Activated effector memory CD4-positive, alpha-beta T cell treated with Interleukin-2 at 50 U/mL for 16 hours (primary cell): ENCODE results near the gene CYREN.

Experiments
- DNase-seq: peaks from one replicate; pipeline ENCODE4 v3.0.0-alpha.2; 2020

CYREN gene

DNA sequence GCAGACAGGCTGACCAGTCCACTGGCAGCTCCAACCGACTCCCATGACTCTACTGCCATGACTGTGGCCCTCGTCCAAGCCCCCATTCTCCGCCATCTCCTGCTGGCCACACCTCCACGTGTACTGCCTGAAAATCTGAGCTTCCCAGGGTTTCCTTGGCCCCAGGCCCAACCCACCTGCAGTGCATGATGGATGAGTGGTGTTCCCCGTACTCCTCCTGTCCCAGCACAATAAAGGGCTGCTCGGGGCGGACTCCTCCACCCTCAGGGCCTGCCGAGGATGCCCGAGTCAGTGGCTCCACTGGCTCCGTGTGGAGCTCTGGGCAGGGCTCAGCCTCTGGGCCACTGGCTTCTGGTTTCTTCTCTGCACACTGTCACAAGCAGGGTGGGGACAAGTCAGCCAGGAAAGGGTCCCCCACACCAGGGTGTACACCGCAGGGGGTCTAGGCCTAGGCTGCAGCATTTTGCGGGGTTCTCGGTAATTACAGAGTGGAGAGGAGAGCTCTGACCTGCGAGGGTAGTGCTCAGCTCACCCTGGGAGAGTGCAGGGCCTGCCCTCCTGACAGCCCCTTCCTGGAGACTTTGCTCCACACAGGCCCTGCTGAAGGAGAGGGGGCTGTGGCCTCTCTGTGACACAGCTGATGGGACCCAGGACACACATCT, 25.6 kb upstream of the CYREN start:
- no peak for DNase-seq

DNA sequence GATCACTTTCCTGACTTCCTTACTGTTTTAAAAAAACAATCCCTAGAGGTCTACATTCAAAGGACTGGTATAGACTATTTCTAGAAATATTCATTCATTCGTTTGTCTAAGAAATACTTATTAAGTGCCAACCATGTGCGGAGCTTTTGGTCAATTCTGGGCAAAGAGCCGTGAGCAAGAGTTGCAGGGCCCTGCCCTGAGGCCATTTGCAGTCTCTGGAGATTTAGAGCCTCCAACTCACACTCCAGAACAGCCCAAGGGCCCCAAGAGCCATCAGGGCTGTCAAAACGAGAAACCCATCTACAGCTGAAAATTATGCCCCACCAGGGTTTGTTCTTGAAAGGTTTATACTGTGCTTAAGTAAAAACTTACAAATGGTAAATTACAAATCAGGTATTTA, 24.6 kb upstream of the CYREN start:
- no peak for DNase-seq

DNA sequence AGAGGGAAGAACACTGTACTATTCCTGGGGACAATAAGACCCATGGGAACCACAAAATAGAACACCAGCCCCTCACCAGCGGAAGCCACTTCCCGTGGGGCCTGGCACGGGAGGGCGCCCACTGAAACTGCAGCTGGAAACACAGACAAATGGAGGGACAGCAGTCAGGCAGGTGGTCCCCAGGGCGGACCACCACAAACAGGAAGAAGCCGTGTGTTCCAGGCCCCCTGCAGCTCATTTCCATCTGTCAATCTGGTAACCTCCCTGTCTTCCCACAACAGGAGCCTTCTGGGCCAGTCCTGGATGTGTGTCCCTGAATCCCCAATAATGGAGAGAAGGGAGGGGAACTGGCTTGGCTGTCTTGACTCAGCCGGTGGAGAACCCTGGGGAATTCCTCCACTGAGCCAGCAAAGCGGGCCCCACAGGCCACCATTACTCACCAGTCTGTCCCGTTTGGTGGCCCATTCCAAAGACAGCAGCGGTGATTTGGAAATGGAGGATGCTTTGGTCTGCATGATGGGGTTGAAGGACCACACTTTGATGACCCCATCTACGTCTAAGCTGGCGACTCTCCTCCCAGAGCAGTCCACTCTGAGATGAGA, 24.1 kb upstream of the CYREN start:
- DNase-seq: no peak

DNA sequence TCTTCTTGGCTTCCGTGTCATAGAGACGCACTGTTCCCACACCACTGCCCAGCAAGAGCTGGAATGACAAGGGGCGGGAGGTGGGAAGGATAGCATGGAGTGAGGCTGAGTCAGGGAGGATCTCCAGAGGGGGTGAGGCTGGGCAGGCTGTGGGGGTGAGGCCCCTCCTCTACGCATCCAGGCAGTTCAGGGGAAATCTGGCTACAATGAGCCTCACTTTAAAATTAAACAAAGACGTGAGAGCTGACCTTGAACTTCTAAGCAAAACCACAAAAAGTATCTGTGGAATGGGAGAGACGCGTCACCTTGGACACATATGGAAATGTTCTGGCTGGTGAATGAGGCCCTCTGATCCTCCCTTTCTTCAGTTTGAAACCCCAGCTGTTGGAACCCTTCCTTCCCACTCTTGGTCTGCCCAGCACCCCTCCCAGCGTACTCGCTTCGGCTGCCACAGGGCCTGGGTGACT, 23.1 kb upstream of the CYREN start:
- no peak for DNase-seq

DNA sequence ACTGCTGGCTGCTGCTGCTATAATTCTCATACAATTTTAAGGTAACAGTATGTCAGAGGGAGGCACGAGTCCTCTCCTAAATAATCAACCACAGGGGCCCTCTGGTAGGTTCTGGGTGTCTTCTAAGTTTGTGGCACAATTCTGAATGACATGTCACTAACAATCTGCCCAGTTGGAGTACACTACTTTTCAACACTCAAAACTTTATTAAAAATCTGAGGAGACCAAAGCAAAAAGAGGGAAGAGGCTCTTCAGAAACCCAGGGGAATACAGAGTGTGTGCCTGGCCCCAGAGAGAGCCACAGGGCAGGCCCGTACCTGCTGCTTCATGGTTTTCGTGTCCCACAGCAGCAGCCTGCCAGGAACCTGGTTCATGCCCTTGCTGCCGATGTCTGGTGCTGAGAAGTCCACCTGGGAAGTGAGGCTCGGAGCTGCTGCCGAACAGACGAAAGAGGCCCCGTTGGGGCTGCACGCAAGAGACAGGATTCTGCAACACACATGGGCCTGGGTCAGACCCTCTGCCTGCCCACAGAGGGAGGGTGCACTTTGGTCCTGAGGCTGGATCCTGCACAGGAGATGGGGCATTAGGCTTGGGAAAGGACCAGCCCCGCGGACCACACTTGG, 22.5 kb upstream of the CYREN start:
- no peak for DNase-seq

DNA sequence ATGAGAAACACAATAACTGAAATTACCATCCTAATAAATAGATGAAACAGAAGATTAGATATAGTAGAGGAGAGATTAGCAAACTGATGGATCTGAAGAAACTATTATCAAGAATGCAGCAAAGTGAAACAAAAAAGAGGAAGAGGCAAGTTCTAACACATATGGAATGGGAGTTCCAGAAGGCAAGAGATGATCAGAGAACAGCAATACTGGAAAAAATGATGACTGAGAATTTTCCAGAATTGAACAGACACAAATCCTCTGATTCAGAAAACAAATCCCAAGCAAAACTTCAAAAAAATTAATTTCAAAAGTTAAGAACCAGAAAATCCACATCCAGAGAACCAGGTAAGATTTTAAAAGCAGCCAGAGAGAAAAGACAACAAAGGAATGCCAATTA, 20.2 kb upstream of the CYREN start:
- DNase-seq: no peak

DNA sequence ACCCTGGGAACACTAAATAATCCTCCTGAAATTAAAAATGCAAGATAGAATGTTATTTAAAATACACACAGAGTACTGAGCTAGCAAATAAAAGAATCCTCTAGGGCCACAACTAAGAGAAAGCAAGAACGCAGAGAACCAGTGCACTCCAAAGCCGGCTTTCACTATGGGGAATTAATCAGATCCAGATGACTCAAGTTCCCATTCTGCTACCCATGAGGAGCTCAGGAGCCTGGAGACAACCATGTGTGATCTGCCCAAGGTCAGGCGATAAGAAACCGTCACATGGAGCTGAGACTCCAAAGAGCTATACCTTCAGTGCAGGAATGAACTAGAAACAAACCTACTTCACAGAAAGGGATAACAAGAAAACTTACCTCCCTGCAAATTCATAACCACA, 19.5 kb upstream of the CYREN start:
- DNase-seq: no peak

DNA sequence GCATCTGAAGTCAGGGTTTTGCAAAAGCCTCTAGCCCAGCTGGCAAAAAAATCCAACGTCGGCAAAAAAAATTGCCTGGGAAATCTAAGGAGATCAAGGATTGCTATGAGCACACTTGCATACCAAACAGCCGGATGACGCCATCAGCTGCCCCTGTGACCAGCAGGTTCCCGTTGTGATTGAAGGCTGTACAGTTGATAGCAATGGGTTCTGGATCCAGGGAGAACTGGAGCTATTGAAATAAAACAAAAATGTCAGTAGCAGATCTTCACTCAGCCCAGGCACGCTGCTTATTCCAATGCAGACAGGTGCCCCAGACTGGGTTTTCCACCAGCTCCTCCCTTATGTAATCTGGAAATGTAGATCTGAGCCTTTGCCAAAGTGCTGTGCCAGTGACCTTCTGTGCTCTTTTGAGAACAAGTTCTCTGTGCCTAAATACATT, 18.7 kb upstream of the CYREN start:
- no peak for DNase-seq

DNA sequence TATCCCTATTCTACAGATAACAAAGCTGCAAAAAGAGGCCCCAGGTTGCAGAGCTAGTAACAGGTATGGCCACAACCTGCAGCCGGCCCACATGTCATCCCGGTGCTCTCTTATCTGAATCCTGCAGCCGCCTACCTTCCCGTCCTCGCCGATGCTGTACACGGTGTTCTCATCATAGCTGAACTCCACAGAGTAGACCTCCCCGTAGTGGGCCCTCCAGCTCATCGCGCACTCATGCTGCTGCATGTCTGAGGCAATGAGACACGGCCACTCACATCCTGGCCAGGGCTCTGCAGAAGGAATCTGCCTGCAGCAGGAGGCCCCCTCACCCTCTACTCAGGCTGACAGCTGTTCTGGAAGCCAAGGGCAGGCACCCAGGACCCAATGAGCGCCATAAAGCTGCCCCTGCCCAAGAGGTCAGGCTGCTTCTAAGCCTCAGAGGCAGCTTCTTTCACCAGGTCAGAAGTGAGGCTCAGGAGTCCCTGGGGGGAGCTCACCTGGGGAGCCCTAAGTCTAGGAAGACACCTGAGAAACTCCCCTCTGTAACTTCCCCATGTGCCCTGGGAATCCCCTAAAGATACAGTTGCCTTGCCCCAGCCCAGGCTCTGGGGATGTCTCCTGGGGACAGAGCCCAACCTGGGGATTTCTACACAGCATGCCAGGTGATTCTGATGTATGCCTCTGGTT, 17.9 kb upstream of the CYREN start:
- no peak for DNase-seq

DNA sequence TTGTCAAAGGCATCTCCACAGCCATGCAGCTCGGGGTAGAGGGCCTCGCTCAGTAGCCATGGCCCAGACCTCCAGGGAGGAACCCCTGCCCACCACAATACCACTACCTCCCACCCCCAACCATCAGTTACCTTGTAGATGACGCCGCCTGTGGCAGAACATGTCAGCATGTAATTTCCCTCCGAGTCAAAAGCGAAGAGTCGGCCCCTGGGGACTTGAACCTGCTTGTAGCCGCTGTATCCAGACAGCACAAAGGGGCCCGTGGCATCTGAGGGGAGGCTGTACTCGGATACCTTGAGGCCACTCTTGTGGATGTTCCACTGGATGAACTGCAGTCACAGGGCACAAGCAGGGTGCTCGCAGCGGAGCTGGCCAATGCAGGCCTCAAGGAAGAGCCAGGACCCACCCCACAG, 16.3 kb upstream of the CYREN start:
- no peak for DNase-seq

DNA sequence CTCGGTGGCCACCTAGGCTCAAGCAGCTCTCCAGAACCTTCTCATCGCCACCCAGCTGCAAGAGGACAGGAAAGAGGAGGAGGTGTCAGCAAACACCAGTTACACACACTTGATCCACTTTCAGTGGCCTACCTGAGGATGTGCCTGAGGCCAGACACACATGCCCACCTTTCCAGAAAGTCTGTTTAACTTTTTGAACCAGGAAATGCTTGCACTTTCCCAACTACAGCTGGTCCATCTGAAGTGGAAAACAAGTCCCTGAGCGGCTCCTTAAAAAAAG, 15.7 kb upstream of the CYREN start:
- no peak for DNase-seq

DNA sequence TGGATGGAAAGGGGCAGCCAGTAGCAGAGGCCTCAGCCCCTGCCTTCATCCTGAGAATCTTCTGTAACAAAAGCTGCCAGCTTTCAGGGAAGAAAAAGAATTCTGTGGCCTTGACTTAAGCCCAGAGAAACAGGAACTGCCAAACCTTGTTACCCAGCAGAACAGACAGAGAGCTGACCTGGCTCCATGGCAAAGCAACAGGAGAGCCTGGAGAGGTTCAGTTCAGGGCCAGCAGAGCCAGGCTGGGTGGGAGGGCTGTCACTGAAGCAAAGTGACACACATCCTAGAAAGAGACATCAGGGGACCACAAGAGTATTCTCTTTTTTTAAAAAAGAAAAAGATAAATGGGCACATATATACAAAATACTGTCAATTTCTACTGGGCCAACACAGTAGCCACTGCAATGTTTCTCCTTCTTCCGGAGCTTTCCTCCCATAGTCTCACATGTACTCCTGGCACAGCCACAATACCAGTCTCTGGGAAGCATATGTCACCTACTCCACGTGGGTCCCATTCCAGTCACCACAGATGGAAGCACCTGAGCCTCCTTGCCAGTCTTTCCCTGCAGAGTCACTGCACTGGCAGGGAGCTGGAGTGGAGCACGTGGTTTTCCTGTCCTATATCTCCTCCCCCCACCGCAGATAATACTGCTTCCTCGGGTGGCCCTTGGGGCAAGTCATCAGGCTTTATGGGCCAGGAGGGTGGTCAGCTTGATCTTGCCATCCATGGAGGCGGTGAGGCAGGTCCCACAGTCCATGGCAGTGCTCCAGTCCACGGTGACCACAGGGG, 15.2 kb upstream of the CYREN start:
- DNase-seq: no peak

DNA sequence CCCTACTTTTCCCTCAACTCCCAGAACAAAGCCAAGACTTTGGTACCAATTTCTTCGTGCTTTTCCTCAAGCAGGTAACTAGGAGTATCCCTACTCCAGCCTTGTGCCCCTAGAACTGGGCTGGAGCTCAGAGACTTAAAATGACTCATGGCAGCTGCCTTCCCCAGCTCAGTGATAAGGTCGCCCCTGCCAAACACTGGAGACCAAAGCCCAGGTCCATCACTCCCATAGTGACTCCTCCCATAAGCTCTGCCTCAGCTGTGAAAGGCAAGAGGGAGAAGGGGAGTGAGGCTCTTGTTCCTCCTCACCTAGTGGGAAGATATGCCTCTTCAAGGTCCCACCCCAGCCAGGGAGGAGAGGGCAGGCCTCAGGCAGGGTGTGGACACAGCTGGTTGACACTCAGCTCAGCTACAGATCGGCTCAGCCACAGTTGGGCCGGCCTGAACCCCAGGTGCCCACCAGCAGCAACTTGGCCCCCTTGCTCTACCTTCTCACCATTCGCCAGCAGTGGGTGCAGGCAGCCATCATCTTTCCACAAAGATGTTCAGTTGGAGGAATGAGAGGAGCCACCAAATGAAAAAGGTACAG, 13.8 kb upstream of the CYREN start:
- DNase-seq: no peak

DNA sequence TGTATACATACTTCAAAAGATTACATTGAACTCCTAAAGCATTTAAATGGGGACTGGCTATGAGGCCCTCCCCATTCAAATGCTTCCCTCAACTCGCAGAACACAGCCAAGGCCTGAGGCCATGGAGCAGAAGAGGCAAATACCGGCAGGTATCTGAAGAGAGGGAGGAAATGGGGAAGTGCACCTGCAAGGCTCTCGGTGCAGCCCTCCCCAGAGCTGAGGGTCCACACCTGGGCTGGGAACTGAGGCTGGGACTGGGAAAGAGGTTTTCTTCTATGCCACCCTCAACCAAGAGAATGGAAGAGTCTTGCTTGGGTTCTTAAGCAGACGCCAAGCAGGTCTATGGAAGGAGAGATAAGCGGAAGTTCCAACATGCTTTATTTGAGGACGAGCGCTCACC, 13.0 kb upstream of the CYREN start:
- no peak for DNase-seq

DNA sequence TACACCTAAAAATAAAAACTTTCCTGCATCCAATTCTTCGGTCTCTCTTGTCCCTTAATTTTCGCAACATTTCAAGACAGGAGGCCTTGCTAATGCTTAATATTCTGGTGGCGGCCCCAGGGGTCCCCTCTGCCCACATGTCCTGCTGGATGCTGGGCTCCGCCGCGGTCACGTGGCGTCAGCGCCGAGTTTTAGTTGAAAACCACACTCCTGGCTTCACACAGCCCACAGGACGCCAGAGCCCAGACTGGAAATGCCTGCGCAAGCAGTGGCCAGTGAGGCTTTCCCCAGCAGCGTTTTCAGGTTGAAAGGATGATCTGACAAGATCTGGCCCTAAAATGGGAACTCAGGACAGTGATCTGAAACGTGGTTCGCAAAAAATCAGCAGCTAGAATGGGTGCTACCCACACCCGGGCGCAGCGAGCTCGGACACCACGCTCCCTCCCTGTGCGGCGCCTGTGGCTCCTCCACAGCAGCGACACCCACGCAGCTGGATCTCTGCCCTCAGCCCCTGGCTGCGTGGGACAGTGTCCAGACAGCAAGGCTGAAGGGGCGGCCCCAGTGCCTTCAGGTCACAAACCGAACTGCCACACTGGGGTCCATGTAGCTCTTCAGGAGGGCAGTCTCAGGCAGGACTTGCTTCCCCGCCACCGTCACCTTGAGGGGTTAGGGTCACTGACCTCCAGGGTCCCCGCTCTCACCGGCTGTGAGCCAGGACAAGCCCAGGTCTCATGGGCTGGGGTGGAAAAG, 11.6 kb upstream of the CYREN start:
- no peak for DNase-seq

DNA sequence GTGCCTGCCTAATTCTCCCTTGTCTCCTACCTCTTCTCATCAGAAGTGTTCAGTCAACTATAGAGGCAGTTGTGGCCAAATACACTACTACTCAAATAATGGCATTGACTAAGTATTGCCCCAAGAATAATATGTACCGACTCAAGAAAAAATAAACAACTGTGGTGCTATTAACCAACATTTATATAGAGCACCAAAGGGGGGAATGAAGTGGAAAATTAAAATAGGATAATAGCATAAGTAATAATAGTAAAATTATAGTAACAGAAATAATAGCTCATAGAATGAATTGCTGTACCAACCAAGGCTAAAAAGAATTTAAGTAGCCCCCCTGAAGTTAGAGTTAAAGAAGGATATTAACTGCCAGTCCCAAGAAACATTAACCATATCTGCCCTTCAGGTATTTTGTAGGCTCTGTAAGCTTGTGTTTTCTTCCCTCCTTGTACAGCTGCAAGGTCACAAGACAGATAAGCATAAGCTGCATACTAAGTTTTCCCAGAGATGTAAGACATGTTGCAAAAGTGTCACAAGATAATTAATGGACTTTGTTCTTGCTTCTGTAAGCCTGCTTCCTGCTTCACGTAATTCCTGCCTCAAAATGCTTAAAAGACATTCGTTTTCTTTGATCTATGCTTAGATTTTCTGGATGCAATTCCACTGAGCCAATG, 10.9 kb upstream of the CYREN start:
- DNase-seq: no peak

DNA sequence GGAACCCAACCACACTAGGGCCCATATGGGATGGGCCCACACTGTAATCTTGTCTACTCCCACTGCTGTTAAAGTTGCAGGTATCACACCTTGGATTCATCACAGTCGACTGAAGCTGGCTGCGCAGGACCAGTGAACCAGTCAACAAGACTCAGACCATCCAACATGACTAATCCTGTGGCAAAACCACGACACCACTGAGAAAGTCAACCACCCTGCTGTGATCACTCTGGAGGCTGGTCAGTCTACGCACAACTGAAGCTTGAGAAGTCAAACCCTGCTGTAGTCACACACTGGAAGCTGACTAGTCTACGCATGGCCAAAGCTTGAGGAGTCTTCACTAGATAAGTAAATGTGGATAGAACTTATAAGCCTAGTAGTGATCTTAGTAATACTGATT, 9.6 kb upstream of the CYREN start:
- no peak for DNase-seq

DNA sequence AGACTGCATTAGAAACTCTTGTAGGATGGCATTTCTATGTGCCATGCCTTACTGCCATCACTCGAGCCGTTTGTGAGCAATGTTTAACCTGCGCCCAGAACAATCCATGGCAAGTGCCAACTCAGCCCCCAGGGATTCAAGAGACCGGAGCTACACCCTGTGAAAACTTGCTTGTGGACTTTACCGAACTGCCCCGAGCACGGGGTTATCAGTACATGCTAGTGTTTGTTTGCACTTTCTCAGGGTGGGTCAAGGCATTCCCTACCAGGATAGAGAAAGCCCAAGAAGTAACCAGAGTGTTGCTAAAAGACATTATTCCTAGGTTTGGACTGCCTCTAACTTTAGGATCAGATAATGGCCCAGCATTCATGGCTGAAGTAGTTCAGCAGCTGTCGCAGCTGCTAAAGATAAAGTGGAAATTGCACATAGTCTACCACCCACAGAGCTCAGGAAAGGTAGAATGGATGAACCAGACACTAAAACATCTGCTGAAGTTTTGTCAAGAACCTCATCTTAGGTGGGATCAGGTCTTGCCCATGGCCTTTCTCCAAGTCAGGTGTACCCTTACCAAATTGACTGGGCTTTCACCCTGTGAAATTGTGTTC, 8.9 kb upstream of the CYREN start:
- no peak for DNase-seq

DNA sequence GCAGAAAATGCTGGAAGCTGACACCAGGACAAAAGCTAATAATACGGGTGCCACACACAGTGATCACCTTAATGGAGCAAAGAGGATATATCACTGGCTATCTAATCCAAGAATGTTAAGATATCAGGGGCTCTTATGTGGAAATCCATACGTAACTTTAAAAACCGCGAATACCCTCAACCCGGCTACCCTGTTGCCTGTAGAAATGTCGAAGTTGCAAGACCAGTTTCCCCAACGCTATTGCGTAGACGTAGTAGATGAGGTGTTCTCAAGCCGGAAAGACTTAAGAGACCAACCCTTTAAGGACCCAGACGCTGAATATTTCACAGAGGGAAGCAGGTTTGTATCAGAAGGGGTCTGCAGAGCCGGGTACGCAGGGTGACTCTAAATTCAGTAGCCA, 7.9 kb upstream of the CYREN start:
- DNase-seq: no peak

DNA sequence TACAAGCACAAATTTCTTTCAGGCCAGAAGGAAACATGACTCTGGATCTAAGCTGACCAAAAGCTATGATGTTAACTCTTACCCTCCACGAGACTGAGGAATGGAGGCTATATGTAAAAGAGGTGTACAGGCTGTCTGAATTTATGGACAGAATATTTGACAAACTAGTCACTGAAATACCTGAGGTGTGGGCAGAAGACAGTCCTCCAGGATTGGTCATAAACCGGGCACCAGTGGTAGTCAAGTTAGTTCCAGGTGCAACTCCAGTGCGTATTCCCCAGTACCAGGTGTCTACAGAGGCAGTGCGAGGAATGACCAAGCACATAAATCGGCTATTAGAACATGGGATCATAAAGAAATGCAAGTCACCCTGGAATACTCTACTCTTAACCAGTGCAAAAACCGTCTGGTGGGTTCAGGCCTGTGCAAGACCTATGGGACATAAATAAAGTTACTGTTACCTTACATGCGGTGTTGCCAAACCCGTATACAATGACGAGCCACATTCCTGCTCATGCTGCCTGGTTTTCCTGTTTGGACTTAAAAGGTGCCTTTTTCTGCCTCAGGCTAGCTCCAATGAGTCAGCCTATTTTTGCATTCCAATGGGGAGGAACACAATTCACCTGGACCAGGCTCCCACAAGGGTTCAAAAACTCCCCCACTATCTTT, 6.7 kb upstream of the CYREN start:
- DNase-seq: no peak

DNA sequence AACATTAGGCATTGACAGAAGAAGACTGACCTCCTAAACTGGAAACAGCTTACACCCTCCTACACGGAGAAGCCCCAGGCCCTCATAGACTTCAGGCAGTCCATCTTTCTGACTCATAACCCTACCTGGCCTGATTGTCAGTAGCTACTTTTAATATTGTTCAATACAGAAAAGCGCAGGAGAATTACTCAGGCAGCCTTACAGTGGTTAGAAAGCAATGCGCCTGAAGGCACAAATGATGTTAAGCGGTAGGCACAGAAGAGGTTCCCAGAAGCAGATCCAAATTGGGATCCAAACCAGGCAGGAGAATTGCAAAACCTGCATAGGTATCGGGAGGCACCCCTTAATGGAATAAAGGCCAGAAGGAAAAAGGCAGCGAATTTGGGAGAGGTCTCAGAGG, 5.4 kb upstream of the CYREN start:
- DNase-seq: no peak
